NCI-H187 treated with DMSO at 0.1 percent for 48 hours (cell line): ENCODE data around the gene TENT4A.

Experiments used
- DNase-seq: peaks from one replicate; lab custom pipeline; 2025; lab: John Stamatoyannopoulos, UW

Gene TENT4A

GRCh38 chr5:6718161-6718681 is 5.0 kb downstream of the TENT4A start:
- DNase-seq: no peak

- DNase-seq: no peak
These were observed 5.5 kb downstream of the TENT4A start for GRCh38 chr5:6718718-6719117.

DNA sequence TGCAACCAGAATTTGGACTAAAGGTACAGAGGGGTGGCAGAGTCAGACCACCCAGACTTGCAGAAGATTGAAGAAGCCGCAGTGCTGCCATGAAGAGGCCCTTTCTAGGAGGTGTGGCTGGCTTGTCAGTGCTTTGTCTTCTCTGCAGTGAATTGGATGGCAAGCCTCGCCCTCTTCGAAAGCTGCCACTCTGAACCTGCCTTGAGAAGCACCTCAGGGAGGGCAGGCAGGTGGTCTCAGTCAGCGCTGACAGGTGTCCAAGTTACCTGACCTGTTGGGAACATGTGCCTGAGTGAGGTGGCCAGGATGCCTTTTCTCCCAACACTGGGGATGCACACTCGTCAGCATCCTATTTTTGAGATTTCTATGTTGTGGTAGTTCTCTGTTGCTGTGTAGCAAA is 6.2 kb downstream of the TENT4A start:
- no peak for DNase-seq

GRCh38 chr5:6719896-6720560 is 6.8 kb downstream of the TENT4A start:
- no peak for DNase-seq

DNA sequence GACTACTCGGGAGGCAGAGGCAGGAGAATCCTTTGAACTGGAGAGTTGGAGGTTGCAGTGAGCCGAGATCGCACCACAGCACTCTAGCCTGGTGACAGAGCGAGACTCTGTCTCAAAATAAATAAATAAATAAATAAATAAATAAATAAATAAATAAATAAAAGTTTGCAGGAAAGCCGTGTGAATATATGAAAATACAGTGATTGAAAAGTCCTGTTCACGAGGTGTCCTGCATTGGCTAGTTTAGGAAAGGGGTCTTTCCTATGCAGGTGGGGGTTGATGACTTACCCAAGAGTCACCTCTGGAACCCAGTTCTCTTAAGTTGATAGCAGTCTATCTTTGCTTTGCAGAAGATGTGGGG is 7.3 kb downstream of the TENT4A start:
- no peak for DNase-seq

DNA sequence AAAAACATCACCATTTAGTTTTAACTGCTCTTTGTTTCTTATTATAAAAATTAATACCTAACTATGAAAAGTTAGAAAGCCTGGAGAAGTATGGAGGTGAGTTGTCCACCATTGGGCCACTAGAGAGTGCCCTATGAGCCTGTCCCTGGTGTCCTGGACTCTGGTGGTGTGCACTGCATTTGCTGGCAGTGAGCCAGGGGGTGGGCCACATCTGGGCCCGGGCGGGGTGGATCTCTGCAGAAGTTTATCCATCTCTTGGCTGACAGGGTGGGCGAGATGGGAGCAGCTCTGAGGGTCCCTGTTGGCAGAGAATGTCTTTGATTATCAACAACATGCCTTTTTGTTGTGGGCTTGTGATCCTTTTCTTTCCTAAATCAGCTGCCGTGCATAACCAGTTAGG is 8.2 kb downstream of the TENT4A start:
- no peak for DNase-seq

DNA sequence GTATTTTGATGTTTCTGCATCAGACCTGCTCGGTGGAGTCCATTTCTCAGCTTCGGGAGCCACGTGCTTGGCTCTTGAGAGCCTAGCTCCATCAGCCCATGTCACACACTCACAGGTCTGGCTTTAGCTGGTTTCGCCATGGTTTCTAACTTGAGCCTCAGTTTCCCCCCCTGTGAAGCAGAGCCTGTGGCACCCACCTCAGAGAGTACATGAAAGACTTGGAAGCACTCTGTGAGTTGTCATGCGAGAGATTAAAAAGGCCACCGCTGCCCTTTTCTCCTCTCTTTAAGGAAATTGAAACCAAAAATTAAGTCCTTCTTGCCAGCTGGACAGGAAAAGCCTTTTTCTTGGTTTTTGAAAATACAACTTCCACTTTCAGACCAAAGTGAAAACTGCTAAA is 8.8 kb downstream of the TENT4A start:
- DNase-seq: no peak

GRCh38 chr5:6723122-6723815 is 10.0 kb downstream of the TENT4A start:
- no peak for DNase-seq

- DNase-seq: no peak
These were observed 10.6 kb downstream of the TENT4A start for GRCh38 chr5:6723816-6724300.

- DNase-seq: no peak
These were observed 11.2 kb downstream of the TENT4A start for GRCh38 chr5:6724321-6724929.

GRCh38 chr5:6725421-6725820 is 12.2 kb downstream of the TENT4A start:
- DNase-seq: no peak

- DNase-seq: no peak
These were observed 12.8 kb downstream of the TENT4A start for GRCh38 chr5:6726006-6726405.

GRCh38 chr5:6727231-6727630 is 14.0 kb downstream of the TENT4A start:
- no peak for DNase-seq

- no peak for DNase-seq
These were observed 15.0 kb downstream of the TENT4A start for GRCh38 chr5:6728011-6728794.

- no peak for DNase-seq
These were observed 15.6 kb downstream of the TENT4A start for GRCh38 chr5:6728795-6729183.

GRCh38 chr5:6729386-6730310 is 16.4 kb downstream of the TENT4A start:
- no peak for DNase-seq

GRCh38 chr5:6730407-6730806 is 17.2 kb downstream of the TENT4A start:
- no peak for DNase-seq

- DNase-seq: no peak
These were observed 17.6 kb downstream of the TENT4A start for GRCh38 chr5:6730807-6731206.

GRCh38 chr5:6731465-6732237 is 18.4 kb downstream of the TENT4A start:
- DNase-seq: no peak

DNA sequence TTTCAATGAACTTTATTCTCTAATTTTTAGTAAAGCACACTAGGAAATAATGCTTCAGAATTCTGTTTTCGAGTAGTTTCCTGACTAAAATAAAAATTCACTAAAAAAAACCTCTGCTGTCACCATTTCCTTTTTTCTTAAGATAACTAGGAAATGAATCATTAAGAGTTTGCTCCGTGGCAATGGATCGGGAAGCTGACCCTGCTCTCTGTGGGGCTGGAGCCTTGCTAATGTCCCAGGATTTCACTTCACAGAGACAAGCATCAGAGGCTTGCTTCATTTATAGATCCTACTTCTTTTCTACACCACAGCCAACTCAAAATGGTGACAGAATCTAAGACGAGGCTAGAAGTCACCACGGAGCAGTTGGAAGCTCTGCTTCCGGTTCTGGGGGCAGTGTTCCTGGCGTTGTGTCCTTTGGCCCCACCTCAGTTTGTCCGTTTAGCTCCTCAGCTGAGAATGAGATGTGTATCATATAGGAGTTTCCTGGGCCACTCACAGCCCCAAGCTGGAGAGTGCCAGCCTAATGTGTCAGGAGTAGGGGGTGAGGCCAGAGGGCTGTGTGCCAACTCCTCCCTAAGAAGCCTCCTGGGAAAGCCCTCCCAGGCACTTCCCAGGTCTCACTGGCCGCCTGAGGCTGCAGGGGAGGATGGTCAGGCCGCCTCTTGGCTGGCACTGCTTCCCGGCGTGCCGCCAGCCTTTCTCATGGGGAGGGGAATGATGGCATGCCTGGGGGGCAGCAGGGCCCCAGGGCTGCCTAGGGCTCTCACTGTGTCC is 19.6 kb downstream of the TENT4A start:
- no peak for DNase-seq
